SK-N-MC (cell line): Measurements from ENCODE around the gene LENG9.

Experiments used
- EZH2 ChIP-seq: fragments of 200-600 bp; sonication (generic); IDR thresholded peaks from one replicate; pipeline ENCODE4 v1.6.1; 2017; ENCODE audit warnings: antibody characterized with exemption
- FOXP2 ChIP-seq: optimal IDR thresholded peaks from 2 replicates; pipeline ENCODE3; 2011; ENCODE audit warnings: mild to moderate bottlenecking, moderate library complexity; ENCODE audit not compliant: insufficient read depth; ENCODE audit errors: extremely low read length, control extremely low read depth
- POLR2AphosphoS5 ChIP-seq: IDR thresholded peaks from 2 replicates; pipeline ENCODE4 v1.6.1; 2012; ENCODE audit warnings: mild to moderate bottlenecking, low read depth, low read length, borderline replicate concordance

DNA sequence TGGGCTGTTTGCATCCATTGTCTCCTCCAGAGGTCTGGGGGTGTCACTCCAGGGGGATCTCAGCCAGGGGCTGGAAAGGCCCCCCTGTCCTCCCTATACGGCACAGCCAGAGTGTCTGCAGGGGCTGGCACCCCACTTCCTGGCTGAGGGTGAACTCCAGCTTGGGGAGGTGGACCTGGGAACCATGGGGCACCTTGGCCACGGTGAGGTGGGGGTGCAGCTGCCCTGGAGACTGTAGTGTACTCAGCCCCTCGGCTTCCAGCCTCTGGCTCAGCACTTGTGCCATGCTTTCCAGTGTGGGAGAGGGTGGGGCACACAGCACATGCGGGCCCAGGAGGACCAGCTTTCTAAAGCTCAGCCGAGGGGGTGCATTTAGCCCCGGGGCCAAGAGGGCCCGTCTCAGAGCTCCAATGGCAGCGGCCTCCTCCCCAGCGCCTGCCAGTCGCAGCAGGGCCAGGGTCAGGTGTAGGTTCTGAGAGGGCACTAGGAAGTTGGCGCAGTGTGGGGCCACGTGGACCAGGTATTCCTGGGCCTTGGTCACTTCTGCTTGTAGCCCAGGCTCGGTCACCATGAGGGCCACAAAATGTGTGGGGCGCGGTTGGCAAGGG lies 1.4 kb downstream of the LENG9 start:
- TF ChIP-seq EZH2 = no peak
- TF ChIP-seq POLR2AphosphoS5 = no peak; the same call in 1 of the 2 replicates
- TF ChIP-seq FOXP2 = no peak
